DND-41 (cell line): Measurements from ENCODE around the gene FAM50A.

Experiments used
- ATAC-seq: fragments of 200-7000 bp; cut with Tn5 transposase; 3 replicates; pipeline ENCODE4 v1.9.1; 2021; ENCODE audit warnings: low read depth; ENCODE audit not compliant: insufficient read depth
- DNase-seq: peaks from one replicate; pipeline ENCODE4 v3.0.0-alpha.2; 2020
- H2AFZ ChIP-seq: 2 replicates; pipeline ENCODE4 v1.6.0; 2012; ENCODE audit warnings: low read depth, low read length
- H3K27ac ChIP-seq: 2 replicates; pipeline ENCODE4 v1.5.1; 2012; ENCODE audit warnings: low read length, inconsistent platforms
- H3K27me3 ChIP-seq: fragments of 200-600 bp; sonication (generic); 2 replicates; pipeline ENCODE4 v1.6.0; 2012; ENCODE audit warnings: low read length, mild to moderate bottlenecking, inconsistent platforms; ENCODE audit not compliant: insufficient read depth, poor library complexity
- H3K36me3 ChIP-seq: 2 replicates; pipeline ENCODE4 v1.5.1; 2012; ENCODE audit warnings: low read length, inconsistent platforms; ENCODE audit not compliant: insufficient read depth
- H3K4me1 ChIP-seq: 2 replicates; pipeline ENCODE4 v1.5.1; 2012; ENCODE audit warnings: mild to moderate bottlenecking, low read length; ENCODE audit not compliant: insufficient read depth
- H3K4me2 ChIP-seq: 2 replicates; pipeline ENCODE4 v1.6.0; 2012; ENCODE audit warnings: mild to moderate bottlenecking, moderate library complexity, low read length, inconsistent platforms; ENCODE audit not compliant: insufficient read depth
- H3K4me3 ChIP-seq, 2 experiments: fragments of 200-600 bp in 1 of 2; shearing (Covaris generic) in 1 of 2; 2 replicates each; pipeline ENCODE4 v1.5.1; 2012 to 2016; ENCODE audit warnings: inconsistent platforms in 2 of 2, low read length in 2 of 2, mild to moderate bottlenecking in 2 of 2, low read depth in 1 of 2, moderate library complexity in 1 of 2
- H3K79me2 ChIP-seq: 2 replicates; pipeline ENCODE4 v1.6.0; 2012; ENCODE audit warnings: low read length, inconsistent platforms; ENCODE audit not compliant: insufficient read depth
- H3K9ac ChIP-seq: 2 replicates; pipeline ENCODE4 v1.6.0; 2012; ENCODE audit warnings: low read depth, mild to moderate bottlenecking, inconsistent platforms, low read length, moderate library complexity
- H3K9me3 ChIP-seq: 2 replicates; pipeline ENCODE4 v1.5.1; 2012; ENCODE audit warnings: low read length, moderate library complexity, mild to moderate bottlenecking, inconsistent platforms; ENCODE audit not compliant: insufficient read depth, severe bottlenecking
- H4K20me1 ChIP-seq: 2 replicates; pipeline ENCODE4 v1.6.0; 2012; ENCODE audit warnings: low read length; ENCODE audit not compliant: insufficient read depth
- CTCF ChIP-seq: IDR thresholded peaks from 2 replicates; pipeline ENCODE4 v1.5.1; 2012; ENCODE audit warnings: borderline replicate concordance, low read length, moderate library complexity, mild to moderate bottlenecking; ENCODE audit not compliant: poor library complexity, severe bottlenecking; ENCODE audit errors: extremely low read depth
- EZH2 ChIP-seq: IDR thresholded peaks from 3 replicates; pipeline ENCODE4 v1.6.1; 2012; ENCODE audit warnings: borderline replicate concordance, low read depth, mild to moderate bottlenecking, moderate library complexity, low read length, inconsistent platforms; ENCODE audit not compliant: severe bottlenecking

Gene FAM50A

GRCh38 chrX:154408659-154409221 lies 35.2 kb upstream of the FAM50A start:
- no peak for ATAC-seq
- H3K27ac ChIP-seq: no peak overlapping the region
- DNase-seq: no peak
- H3K4me1 ChIP-seq: peaks cover 14% of the 10 kb centered on the region
- H3K9me3 ChIP-seq: no peaks in the 10 kb centered on the region
- no peak overlapping the region for H3K9ac ChIP-seq
- no peak overlapping the region for H3K4me2 ChIP-seq
- H3K36me3 ChIP-seq: peaks cover 12% of the 10 kb centered on the region
- no peak overlapping the region for H2AFZ ChIP-seq
- no peaks in the 10 kb centered on the region for H4K20me1 ChIP-seq
- TF ChIP-seq CTCF: no peak
- TF ChIP-seq EZH2: no peak
- no peak overlapping the region for H3K4me3 ChIP-seq
- peaks cover 20% of the 10 kb centered on the region; the same call in 1 of the 2 replicates for H3K79me2 ChIP-seq
- no peaks in the 10 kb centered on the region for H3K27me3 ChIP-seq

- Histone ChIP-seq H2AFZ (no peak within 1 kb of the TSS), H3K4me1 (peaks cover 14% of the 10 kb centered on the region), H3K9me3 (no peaks in the 10 kb centered on the region), H3K36me3 (peaks cover 13% of the 10 kb centered on the region), H3K79me2 (peaks cover 21% of the 10 kb centered on the region; the same call in 1 of the 2 replicates), H4K20me1 (no peaks in the 10 kb centered on the region), H3K4me2 (no peak within 1 kb of the TSS), H3K4me3 (no peak within 1 kb of the TSS), H3K9ac (no peak within 1 kb of the TSS), H3K27me3 (no peaks in the 10 kb centered on the region), H3K27ac (no peak within 1 kb of the TSS)
- no peak for TF ChIP-seq CTCF
- TF ChIP-seq EZH2: no peak
- ATAC-seq (no peak), DNase-seq (no peak)
These were observed 34.6 kb upstream of the FAM50A start, which contains the start of gene DNASE1L1 for GRCh38 chrX:154409222-154409871. DNASE1L1 (minus strand) TSS chrX:154409254; CDS start chrX:154405568, 3,686 bp downstream.

GRCh38 chrX:154411981-154412340 lies 32.0 kb upstream of the FAM50A start:
- Histone ChIP-seq H2AFZ (peak overlapping the region; percentile 87), H3K27me3 (no peaks in the 10 kb centered on the region), H3K9me3 (no peaks in the 10 kb centered on the region), H3K4me3 (peak overlapping the region; percentile 50 to 77; a peak in 3 of 4 replicates), H3K4me1 (peaks cover 14% of the 10 kb centered on the region), H3K9ac (peak overlapping the region; percentile 95), H4K20me1 (no peaks in the 10 kb centered on the region), H3K36me3 (peaks cover 17% of the 10 kb centered on the region), H3K27ac (peak overlapping the region; percentile 92), H3K4me2 (peak overlapping the region; percentile 93), H3K79me2 (peaks cover 21% of the 10 kb centered on the region; the same call in 1 of the 2 replicates)
- TF ChIP-seq EZH2 (no peak), CTCF (no peak)
- ATAC-seq (peak; percentile 73), DNase-seq (peak; percentile 66)
